Lung (tissue), 12 donors: ENCODE data around the gene PADI2. TPM values are rescaled to one million over a fixed set of nuclear protein-coding genes. Genes with fewer than 3 reads are reported as not detected.

Experiments
- ATAC-seq: fragments of 200-7000 bp; cut with Tn5 transposase; one replicate; pipeline ENCODE4 v1.9.1; 2020; ENCODE audit warnings: moderate number of reproducible peaks; ENCODE audit not compliant: insufficient read depth, low FRiP score
- DNase-seq, 3 donors: peaks; one replicate each; pipeline ENCODE4 v3.0.0-alpha.2; 2013 to 2017
- H3K27ac ChIP-seq, 2 donors: one replicate each; pipeline ENCODE4 v1.5.1; 2013; ENCODE audit warnings: mild to moderate bottlenecking in 2 of 2, moderate library complexity in 2 of 2, control low read depth in 1 of 2, inconsistent platforms in 1 of 2, low read depth in 1 of 2, low read length in 1 of 2
- H3K27me3 ChIP-seq, 3 donors: one replicate each; pipeline ENCODE4 v1.5.1; 2013; ENCODE audit warnings: low read length in 2 of 3; ENCODE audit not compliant: control insufficient read depth in 3 of 3, insufficient read depth in 3 of 3
- H3K36me3 ChIP-seq, 4 donors: one replicate each; pipeline ENCODE4 v1.5.1; 2013; ENCODE audit warnings: low read length in 4 of 4, mild to moderate bottlenecking in 1 of 4, moderate library complexity in 1 of 4; ENCODE audit not compliant: control insufficient read depth in 4 of 4, insufficient read depth in 4 of 4
- H3K4me1 ChIP-seq, 5 donors: one replicate each; pipeline ENCODE4 v1.5.1; 2013; ENCODE audit warnings: low read length in 5 of 5, mild to moderate bottlenecking in 2 of 5, moderate library complexity in 1 of 5; ENCODE audit not compliant: control insufficient read depth in 5 of 5, insufficient read depth in 5 of 5
- H3K4me3 ChIP-seq: one replicate; pipeline ENCODE4 v1.5.1; 2013; ENCODE audit warnings: mild to moderate bottlenecking, control low read depth, moderate library complexity
- H3K9ac ChIP-seq, 2 donors: one replicate each; pipeline ENCODE4 v1.5.1; 2013; ENCODE audit warnings: low read length in 2 of 2, control low read depth in 1 of 2; ENCODE audit not compliant: insufficient read depth in 1 of 2
- H3K9me3 ChIP-seq, 4 donors: one replicate each; pipeline ENCODE4 v1.5.1; 2013; ENCODE audit warnings: low read length in 3 of 4, mild to moderate bottlenecking in 1 of 4, moderate library complexity in 1 of 4; ENCODE audit not compliant: control insufficient read depth in 4 of 4, insufficient read depth in 3 of 4
- CTCF ChIP-seq: IDR thresholded peaks from 2 replicates; pipeline ENCODE4 v1.5.1; 2012; ENCODE audit warnings: mild to moderate bottlenecking; ENCODE audit errors: control extremely low read depth, extremely low read depth
- WGBS, 2 donors: extraction: QIAGEN DNeasy Blood & Tissue Kit; methylation state at CpG; one replicate each; pipeline ENCODE4 v1.1.7; 2013; 5-methylcytosine and 5-hydroxymethylcytosine counted together
- polyA plus RNA-seq, 2 donors: library from polyadenylated mRNA; stranded (reverse); fragments of 200-250 nt; gene quantifications; one replicate each; pipeline ENCODE4 v1.2.1, GENCODE V29; 2013
- total RNA-seq, 2 donors: library from RNA; depleted of rRNA in 1 of 2; stranded (reverse); fragments of >200 nt in 1 of 2; gene quantifications; one replicate each; pipeline ENCODE4 v1.2.1, GENCODE V29; 2014 to 2021
- donor health status: control.
- donor health status: control.
- donor health status: Bipolar disorder and iron deficiency.
- donor health status: healthy.
- donor health status: DM: yes; HTN: yes; CAD: no.

Gene PADI2
- total and polyA plus RNA-seq, 4 donors = 1.2 to 12.8 (median 3.4) TPM

- Histone ChIP-seq H3K36me3 (no peaks in the 10 kb centered on the region), H3K4me1 (no peaks in the 10 kb centered on the region), H3K4me3 (no peak overlapping the region), H3K27me3 (no peaks in the 10 kb centered on the region), H3K9me3 (peaks cover 0 to 10% (median 1%) of the 10 kb centered on the region in 4 donors), H3K9ac (no peak overlapping the region), H3K27ac (no peak overlapping the region)
- WGBS, 2 donors = 82 to 89% methylated on average over 13 of the region's 13 CpGs
- DNase-seq (no peak), ATAC-seq (no peak)
- TF ChIP-seq CTCF = no peak
These were observed 16.9 kb upstream of the PADI2 start for GRCh38 chr1:17136145-17136544.

DNA sequence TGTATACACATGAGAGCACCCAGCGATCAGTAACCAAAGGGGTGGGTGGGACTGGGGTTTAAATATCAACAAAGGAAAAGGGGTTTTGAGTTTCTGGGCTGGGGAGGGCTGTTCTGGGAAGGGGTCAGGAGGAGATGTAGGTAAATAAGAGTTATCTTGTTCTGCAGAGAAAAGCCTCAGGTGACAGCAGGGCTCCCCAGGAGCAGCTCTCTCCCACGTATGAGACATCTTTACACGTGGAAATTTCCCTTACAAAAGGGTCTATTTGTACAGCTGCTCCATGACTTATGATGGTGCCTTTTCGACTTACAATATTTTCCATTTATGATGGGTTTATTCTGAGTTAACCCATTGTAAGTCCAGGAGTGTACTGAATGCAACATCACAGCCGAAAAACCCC, 16.3 kb upstream of the PADI2 start:
- Histone ChIP-seq H3K4me3 (no peak overlapping the region), H3K4me1 (no peaks in the 10 kb centered on the region), H3K36me3 (no peaks in the 10 kb centered on the region), H3K9ac (no peak overlapping the region), H3K27ac (no peak overlapping the region), H3K27me3 (no peaks in the 10 kb centered on the region), H3K9me3 (peaks cover 0 to 10% (median 1%) of the 10 kb centered on the region in 4 donors)
- ATAC-seq (no peak), DNase-seq (no peak)
- WGBS, 2 donors = 53 to 74% methylated on average over 5 of the region's 5 CpGs
- no peak for TF ChIP-seq CTCF

GRCh38 chr1:17134724-17135123, 15.5 kb upstream of the PADI2 start:
- Histone ChIP-seq H3K27me3 (no peaks in the 10 kb centered on the region), H3K9me3 (peaks cover 0 to 10% (median 1%) of the 10 kb centered on the region in 4 donors), H3K9ac (no peak overlapping the region), H3K4me1 (no peaks in the 10 kb centered on the region), H3K27ac (no peak overlapping the region), H3K36me3 (no peaks in the 10 kb centered on the region), H3K4me3 (no peak overlapping the region)
- no peak for TF ChIP-seq CTCF
- DNase-seq (no peak), ATAC-seq (no peak)
- 96 to 98% methylated on average over 7 of the region's 7 CpGs for WGBS, 2 donors

- 76 to 87% methylated on average over 4 of the region's 4 CpGs for WGBS, 2 donors
- ATAC-seq (no peak), DNase-seq (no peak)
- Histone ChIP-seq H3K36me3 (no peaks in the 10 kb centered on the region), H3K27me3 (no peaks in the 10 kb centered on the region), H3K9me3 (peaks cover 0 to 10% (median 1%) of the 10 kb centered on the region in 4 donors), H3K4me3 (no peak overlapping the region), H3K9ac (no peak overlapping the region), H3K27ac (no peak overlapping the region), H3K4me1 (no peaks in the 10 kb centered on the region)
- no peak for TF ChIP-seq CTCF
These were observed 14.8 kb upstream of the PADI2 start for GRCh38 chr1:17134034-17134433.
